ENCODE measurements around the gene DHX29. TPM values are rescaled to one million over a fixed set of nuclear protein-coding genes. Genes with fewer than 3 reads are reported as not detected.

The DHX29 gene
- 23.6 TPM for total RNA-seq

- peaks cover 57% of the 10 kb centered on the region for H3K4me1 ChIP-seq (ENCODE audit: insufficient read depth, low read length)
- no peaks in the 10 kb centered on the region for H3K27me3 ChIP-seq (ENCODE audit: insufficient read depth, low read length)
- no peaks in the 10 kb centered on the region for H3K9me3 ChIP-seq (ENCODE audit: low read depth, low read length)
- peak within 1 kb of the TSS; percentile 80 for H3K4me3 ChIP-seq (ENCODE audit: low read length)
Observed at GRCh38 chr5:55307383-55308253, at the start of gene DHX29, which contains the start of gene MTREX. DHX29 (minus strand) TSS chr5:55307694; CDS start chr5:55307573, 121 bp downstream. MTREX (plus strand) TSS chr5:55307989; CDS start chr5:55308014, 25 bp downstream.

GRCh38 chr5:55356896-55357295 lies 49.4 kb upstream of the DHX29 start:
- H3K27me3 ChIP-seq (ENCODE audit: insufficient read depth, low read length), result no peaks in the 10 kb centered on the region
- H3K9me3 ChIP-seq (ENCODE audit: low read depth, low read length), result no peaks in the 10 kb centered on the region
- H3K4me3 ChIP-seq (ENCODE audit: low read length), result no peak overlapping the region
- H3K4me1 ChIP-seq (ENCODE audit: insufficient read depth, low read length), result no peaks in the 10 kb centered on the region

GRCh38 chr5:55350754-55351153 lies 43.3 kb upstream of the DHX29 start:
- no peaks in the 10 kb centered on the region for H3K4me1 ChIP-seq (ENCODE audit: insufficient read depth, low read length)
- no peaks in the 10 kb centered on the region for H3K27me3 ChIP-seq (ENCODE audit: insufficient read depth, low read length)
- H3K4me3 ChIP-seq (ENCODE audit: low read length), result no peak overlapping the region
- no peaks in the 10 kb centered on the region for H3K9me3 ChIP-seq (ENCODE audit: low read depth, low read length)

- Histone ChIP-seq H3K4me3 (ENCODE audit: low read length) (no peak overlapping the region), H3K4me1 (ENCODE audit: insufficient read depth, low read length) (no peaks in the 10 kb centered on the region), H3K27me3 (ENCODE audit: insufficient read depth, low read length) (no peaks in the 10 kb centered on the region), H3K9me3 (ENCODE audit: low read depth, low read length) (no peaks in the 10 kb centered on the region)
Observed at GRCh38 chr5:55347786-55348185, 40.3 kb upstream of the DHX29 start.

- Histone ChIP-seq H3K9me3 (ENCODE audit: low read depth, low read length) (no peaks in the 10 kb centered on the region), H3K27me3 (ENCODE audit: insufficient read depth, low read length) (no peaks in the 10 kb centered on the region), H3K4me1 (ENCODE audit: insufficient read depth, low read length) (no peaks in the 10 kb centered on the region), H3K4me3 (ENCODE audit: low read length) (no peak overlapping the region)
Observed at GRCh38 chr5:55345327-55345726, 37.8 kb upstream of the DHX29 start.

- Histone ChIP-seq H3K27me3 (ENCODE audit: insufficient read depth, low read length) (no peaks in the 10 kb centered on the region), H3K9me3 (ENCODE audit: low read depth, low read length) (no peaks in the 10 kb centered on the region), H3K4me1 (ENCODE audit: insufficient read depth, low read length) (no peaks in the 10 kb centered on the region), H3K4me3 (ENCODE audit: low read length) (no peak overlapping the region)
Observed at GRCh38 chr5:55344392-55344992, 37.0 kb upstream of the DHX29 start.

GRCh38 chr5:55343609-55344008 lies 36.1 kb upstream of the DHX29 start:
- Histone ChIP-seq H3K4me3 (ENCODE audit: low read length) (no peak overlapping the region), H3K27me3 (ENCODE audit: insufficient read depth, low read length) (no peaks in the 10 kb centered on the region)

GRCh38 chr5:55343107-55343506 lies 35.6 kb upstream of the DHX29 start:
- Histone ChIP-seq H3K9me3 (ENCODE audit: low read depth, low read length) (no peaks in the 10 kb centered on the region), H3K4me3 (ENCODE audit: low read length) (no peak overlapping the region), H3K27me3 (ENCODE audit: insufficient read depth, low read length) (no peaks in the 10 kb centered on the region), H3K4me1 (ENCODE audit: insufficient read depth, low read length) (no peaks in the 10 kb centered on the region)

More at GRCh38 chr5:55343609-55344008, 36.1 kb upstream of the DHX29 start:
- Histone ChIP-seq H3K9me3 (ENCODE audit: low read depth, low read length) (no peaks in the 10 kb centered on the region), H3K4me1 (ENCODE audit: insufficient read depth, low read length) (no peaks in the 10 kb centered on the region)

- H3K9me3 ChIP-seq (ENCODE audit: low read depth, low read length), result no peaks in the 10 kb centered on the region
- H3K27me3 ChIP-seq (ENCODE audit: insufficient read depth, low read length), result no peaks in the 10 kb centered on the region
- H3K4me1 ChIP-seq (ENCODE audit: insufficient read depth, low read length), result no peaks in the 10 kb centered on the region
- H3K4me3 ChIP-seq (ENCODE audit: low read length), result no peak overlapping the region
Observed at GRCh38 chr5:55338810-55339243, 31.3 kb upstream of the DHX29 start.

GRCh38 chr5:55338092-55338613 lies 30.7 kb upstream of the DHX29 start:
- Histone ChIP-seq H3K4me3 (ENCODE audit: low read length) (no peak overlapping the region), H3K9me3 (ENCODE audit: low read depth, low read length) (no peaks in the 10 kb centered on the region), H3K4me1 (ENCODE audit: insufficient read depth, low read length) (no peaks in the 10 kb centered on the region), H3K27me3 (ENCODE audit: insufficient read depth, low read length) (no peaks in the 10 kb centered on the region)

GRCh38 chr5:55333811-55334210 lies 26.3 kb upstream of the DHX29 start:
- no peak overlapping the region for H3K4me3 ChIP-seq (ENCODE audit: low read length)

GRCh38 chr5:55333017-55333416 lies 25.5 kb upstream of the DHX29 start:
- Histone ChIP-seq H3K9me3 (ENCODE audit: low read depth, low read length) (no peaks in the 10 kb centered on the region), H3K4me3 (ENCODE audit: low read length) (no peak overlapping the region), H3K27me3 (ENCODE audit: insufficient read depth, low read length) (no peaks in the 10 kb centered on the region), H3K4me1 (ENCODE audit: insufficient read depth, low read length) (peaks cover 3% of the 10 kb centered on the region)

More at GRCh38 chr5:55333811-55334210, 26.3 kb upstream of the DHX29 start:
- H3K9me3 ChIP-seq (ENCODE audit: low read depth, low read length), result no peaks in the 10 kb centered on the region
- peaks cover 3% of the 10 kb centered on the region for H3K4me1 ChIP-seq (ENCODE audit: insufficient read depth, low read length)
- H3K27me3 ChIP-seq (ENCODE audit: insufficient read depth, low read length), result no peaks in the 10 kb centered on the region

GRCh38 chr5:55331321-55331720 lies 23.8 kb upstream of the DHX29 start:
- H3K4me3 ChIP-seq (ENCODE audit: low read length), result no peak overlapping the region
- H3K4me1 ChIP-seq (ENCODE audit: insufficient read depth, low read length), result peaks cover 3% of the 10 kb centered on the region
- H3K27me3 ChIP-seq (ENCODE audit: insufficient read depth, low read length), result no peaks in the 10 kb centered on the region
- H3K9me3 ChIP-seq (ENCODE audit: low read depth, low read length), result no peaks in the 10 kb centered on the region

- H3K27me3 ChIP-seq (ENCODE audit: insufficient read depth, low read length), result no peaks in the 10 kb centered on the region
- H3K4me3 ChIP-seq (ENCODE audit: low read length), result no peak overlapping the region
- peaks cover 3% of the 10 kb centered on the region for H3K4me1 ChIP-seq (ENCODE audit: insufficient read depth, low read length)
- no peaks in the 10 kb centered on the region for H3K9me3 ChIP-seq (ENCODE audit: low read depth, low read length)
Observed at GRCh38 chr5:55327281-55327680, 19.8 kb upstream of the DHX29 start.

GRCh38 chr5:55325621-55326020 lies 18.1 kb upstream of the DHX29 start:
- no peaks in the 10 kb centered on the region for H3K9me3 ChIP-seq (ENCODE audit: low read depth, low read length)
- peaks cover 3% of the 10 kb centered on the region for H3K4me1 ChIP-seq (ENCODE audit: insufficient read depth, low read length)
- no peaks in the 10 kb centered on the region for H3K27me3 ChIP-seq (ENCODE audit: insufficient read depth, low read length)
- H3K4me3 ChIP-seq (ENCODE audit: low read length), result no peak overlapping the region

Data from mononuclear cell (primary cell).